ENCODE results near the gene LITAFD. TPM values are rescaled to one million over a fixed set of nuclear protein-coding genes. Genes with fewer than 3 reads are reported as not detected.

Gene LITAFD
- total RNA-seq, 1 donor from 2014 or later: not detected

- H3K27me3 ChIP-seq (ENCODE audit: control insufficient read depth, insufficient read depth, low read length): no peaks in the 10 kb centered on the region
- DNase-seq (ENCODE audit: low read depth): no peak
- no peak for FAIRE-seq
- TF ChIP-seq, protein P1, sequence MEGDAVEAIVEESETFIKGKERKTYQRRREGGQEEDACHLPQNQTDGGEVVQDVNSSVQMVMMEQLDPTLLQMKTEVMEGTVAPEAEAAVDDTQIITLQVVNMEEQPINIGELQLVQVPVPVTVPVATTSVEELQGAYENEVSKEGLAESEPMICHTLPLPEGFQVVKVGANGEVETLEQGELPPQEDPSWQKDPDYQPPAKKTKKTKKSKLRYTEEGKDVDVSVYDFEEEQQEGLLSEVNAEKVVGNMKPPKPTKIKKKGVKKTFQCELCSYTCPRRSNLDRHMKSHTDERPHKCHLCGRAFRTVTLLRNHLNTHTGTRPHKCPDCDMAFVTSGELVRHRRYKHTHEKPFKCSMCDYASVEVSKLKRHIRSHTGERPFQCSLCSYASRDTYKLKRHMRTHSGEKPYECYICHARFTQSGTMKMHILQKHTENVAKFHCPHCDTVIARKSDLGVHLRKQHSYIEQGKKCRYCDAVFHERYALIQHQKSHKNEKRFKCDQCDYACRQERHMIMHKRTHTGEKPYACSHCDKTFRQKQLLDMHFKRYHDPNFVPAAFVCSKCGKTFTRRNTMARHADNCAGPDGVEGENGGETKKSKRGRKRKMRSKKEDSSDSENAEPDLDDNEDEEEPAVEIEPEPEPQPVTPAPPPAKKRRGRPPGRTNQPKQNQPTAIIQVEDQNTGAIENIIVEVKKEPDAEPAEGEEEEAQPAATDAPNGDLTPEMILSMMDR (IDR thresholded peaks at IDR 0.05; ENCODE audit: insufficient read depth, low read length, severe bottlenecking): peak; percentile 15
- H3K4me3 ChIP-seq (ENCODE audit: low read depth, low read length): no peak overlapping the region
- peaks cover 41% of the 10 kb centered on the region for H3K36me3 ChIP-seq (ENCODE audit: control insufficient read depth, insufficient read depth, low read length)
Observed at GRCh38 chr16:8905795-8906591, 23.8 kb downstream of the LITAFD start.

GRCh38 chr16:8907096-8907495 lies 24.9 kb downstream of the LITAFD start:
- no peak overlapping the region for H3K4me3 ChIP-seq (ENCODE audit: low read depth, low read length)
- FAIRE-seq: no peak
- H3K27me3 ChIP-seq (ENCODE audit: control insufficient read depth, insufficient read depth, low read length): no peaks in the 10 kb centered on the region
- no peak for DNase-seq (ENCODE audit: low read depth)
- H3K36me3 ChIP-seq (ENCODE audit: control insufficient read depth, insufficient read depth, low read length): peaks cover 37% of the 10 kb centered on the region
- TF ChIP-seq, protein P1 (IDR thresholded peaks at IDR 0.05; ENCODE audit: insufficient read depth, low read length, severe bottlenecking): no peak

DNA sequence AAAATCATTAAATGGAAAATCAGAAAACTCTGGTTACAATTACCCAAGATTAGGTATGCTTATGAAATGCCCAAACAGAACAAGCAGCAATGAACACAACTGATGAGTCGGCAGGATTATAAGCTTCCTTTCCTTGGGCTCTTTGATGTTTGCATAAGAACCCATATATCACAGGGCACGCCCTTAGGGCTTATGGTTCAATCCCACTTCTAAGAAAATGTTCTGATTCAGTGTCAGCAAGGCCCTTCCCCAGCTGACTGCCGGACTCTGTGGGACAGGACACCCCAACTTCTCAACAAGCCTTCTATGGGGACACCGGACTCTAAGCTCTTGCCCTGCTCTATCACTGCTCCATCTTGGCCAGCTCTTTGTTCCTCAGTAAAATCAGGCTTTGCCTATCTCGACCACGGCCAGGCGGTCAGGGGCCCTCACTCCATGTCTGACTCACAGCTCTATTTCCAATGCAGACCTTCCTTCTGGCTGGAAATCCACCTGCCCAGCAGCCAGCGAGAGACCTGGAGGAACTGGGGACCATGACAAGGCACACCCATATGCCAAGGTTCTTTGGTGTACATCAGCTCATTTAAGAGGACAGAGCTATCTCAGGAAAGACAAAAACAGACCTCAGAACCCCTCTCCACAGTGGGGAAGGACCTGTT lies 26.8 kb downstream of the LITAFD start:
- H3K36me3 ChIP-seq (ENCODE audit: control insufficient read depth, insufficient read depth, low read length): peaks cover 31% of the 10 kb centered on the region
- DNase-seq (ENCODE audit: low read depth) (peak; percentile 21), FAIRE-seq (no peak)
- no peak overlapping the region for H3K4me3 ChIP-seq (ENCODE audit: low read depth, low read length)
- TF ChIP-seq, protein P1 (IDR thresholded peaks at IDR 0.05; ENCODE audit: insufficient read depth, low read length, severe bottlenecking): no peak
- no peaks in the 10 kb centered on the region for H3K27me3 ChIP-seq (ENCODE audit: control insufficient read depth, insufficient read depth, low read length)

GRCh38 chr16:8910811-8911210 lies 28.7 kb downstream of the LITAFD start:
- H3K36me3 ChIP-seq (ENCODE audit: control insufficient read depth, insufficient read depth, low read length): peaks cover 21% of the 10 kb centered on the region
- DNase-seq (ENCODE audit: low read depth) (no peak), FAIRE-seq (no peak)
- no peak overlapping the region for H3K4me3 ChIP-seq (ENCODE audit: low read depth, low read length)
- TF ChIP-seq, protein P1 (IDR thresholded peaks at IDR 0.05; ENCODE audit: insufficient read depth, low read length, severe bottlenecking): no peak
- H3K27me3 ChIP-seq (ENCODE audit: control insufficient read depth, insufficient read depth, low read length): no peaks in the 10 kb centered on the region

GRCh38 chr16:8912793-8913192 lies 30.6 kb downstream of the LITAFD start:
- Histone ChIP-seq H3K27me3 (ENCODE audit: control insufficient read depth, insufficient read depth, low read length) (no peaks in the 10 kb centered on the region), H3K36me3 (ENCODE audit: control insufficient read depth, insufficient read depth, low read length) (peaks cover 16% of the 10 kb centered on the region), H3K4me3 (ENCODE audit: low read depth, low read length) (no peak overlapping the region)
- DNase-seq (ENCODE audit: low read depth) (no peak), FAIRE-seq (no peak)
- TF ChIP-seq, protein P1 (IDR thresholded peaks at IDR 0.05; ENCODE audit: insufficient read depth, low read length, severe bottlenecking): no peak

All from bronchial epithelial cell (primary cell).